Adrenal gland (tissue), 12 donors: ENCODE data around the gene MUC6. TPM values are rescaled to one million over a fixed set of nuclear protein-coding genes. Genes with fewer than 3 reads are reported as not detected.
A peak's percentile ranks its signal among the peaks of the same experiment; 100 is the strongest.

Experiments used
- DNase-seq, 7 donors: peaks; one replicate each; pipeline ENCODE4 v3.0.0-alpha.2; 2019 to 2020
- H3K27ac ChIP-seq, 5 donors: fragments of 200-600 bp; sonication (generic) in 4 of 5; 1 replicate in 3 of 5; 2 replicates in 2 of 5; pipeline versions ENCODE4 v1.5.1 to v1.8.0; 2016 to 2020; ENCODE audit warnings: mild to moderate bottlenecking in 1 of 5
- H3K27me3 ChIP-seq: fragments of 200-600 bp; 2 replicates; pipeline ENCODE4 v1.8.0; 2021
- H3K36me3 ChIP-seq, 2 donors: fragments of 200-600 bp; replicated peaks in 1 of 2; 1 replicate in 1 of 2; 2 replicates in 1 of 2; pipeline versions ENCODE4 v1.5.1 to v1.8.0; 2018 to 2022
- H3K4me1 ChIP-seq, 2 donors: fragments of 200-600 bp; replicated peaks in 1 of 2; 1 replicate in 1 of 2; 2 replicates in 1 of 2; pipeline versions ENCODE4 v1.5.1 to v1.8.0; 2018 to 2021
- H3K4me3 ChIP-seq, 4 donors: fragments of 200-600 bp; sonication (generic) in 3 of 4; one replicate each; pipeline ENCODE4 v1.5.1; 2016 to 2018
- H3K9me3 ChIP-seq, 3 donors: fragments of 200-600 bp; sonication (generic) in 1 of 3; replicated peaks in 1 of 3; 1 replicate in 2 of 3; 2 replicates in 1 of 3; pipeline versions ENCODE4 v1.5.1 to v1.8.0; 2016 to 2021
- CTCF ChIP-seq, 6 experiments: fragments of 450-650 bp in 4 of 6; fragments of 200-600 bp in 2 of 6; sonication (generic) in 1 of 6; IDR thresholded peaks; 1 replicate in 5 of 6; 2 replicates in 1 of 6; pipeline versions ENCODE4 v1.5.1 to v1.8.0; 2016 to 2021; ENCODE audit warnings: antibody characterized with exemption in 6 of 6, mild to moderate bottlenecking in 2 of 6, moderate library complexity in 1 of 6
- POLR2A ChIP-seq, 2 donors: fragments of 450-650 bp; IDR thresholded peaks; one replicate each; pipeline ENCODE4 v1.6.1; 2017; ENCODE audit warnings: antibody characterized with exemption in 2 of 2, mild to moderate bottlenecking in 2 of 2, moderate library complexity in 1 of 2
- WGBS, 4 donors: extraction: QIAGEN DNeasy Blood & Tissue Kit in 2 of 4; methylation state at CpG; one replicate each; pipeline versions ENCODE4 v1.1.5 to v1.1.7; 2013 to 2017; 5-methylcytosine and 5-hydroxymethylcytosine counted together
- intact Hi-C, 2 donors: fragments of 100-400 bp; cut with DNase I; formaldehyde crosslinking; loops; one replicate each; pipeline versions ENCODE4 v1.14.1 to v1.15.0; 2022 to 2023
- polyA plus RNA-seq, 3 donors: library from polyadenylated mRNA; stranded (reverse); fragments of 200-250 nt in 2 of 3; fragments of 350-450 nt in 1 of 3; fragmentation: Illumina TruSeq in 1 of 3; extraction: RNeasy Lipid Tissue Mini Kit (QIAGEN cat#74804) in 1 of 3; gene quantifications; one replicate each; pipeline ENCODE4 v1.2.3, GENCODE V29; 2013 to 2014
- total RNA-seq, 9 donors: library from RNA; depleted of rRNA in 4 of 9; stranded (reverse); fragments of >200 nt in 4 of 9; fragments of 120-200 nt in 1 of 9; fragmentation: NEBNext Ultra II Directional in 1 of 9; extraction: Animal tissue kit (Norgen Biotek cat#: 25700) in 1 of 9; gene quantifications; one replicate each; pipeline versions ENCODE4 v1.1.0 to v1.2.4, GENCODE V29; 2013 to 2023
- donor health status: healthy with polysubstance abuse.
- donor health status: Bipolar disorder and iron deficiency.
- donor health status: DM: yes; HTN: yes; CAD: no.
- donor health status: DM: no; HTN: no; CAD: no.
- donor health status: DM: no; HTN: no; CAD: no.
- donor health status: DM: yes; HTN: yes; CAD: no.

Gene MUC6
- total and polyA plus RNA-seq, 12 donors = under 0.01 to 0.72 (median 0.04) TPM; not detected in 7

- no peak for TF ChIP-seq POLR2A (IDR thresholded peaks at IDR 0.05)
- TF ChIP-seq CTCF (IDR thresholded peaks at IDR 0.05) = no peak
These were observed 31.4 kb upstream of the MUC6 start for GRCh38 chr11:1067812-1068496.

GRCh38 chr11:1064167-1064566, 27.6 kb upstream of the MUC6 start:
- intact Hi-C loops = no loop called here
- Histone ChIP-seq H3K27me3 (no peaks in the 10 kb centered on the region), H3K27ac (no peak overlapping the region), H3K36me3 (no peaks in the 10 kb centered on the region), H3K9me3 (no peaks in the 10 kb centered on the region), H3K4me3 (no peak overlapping the region), H3K4me1 (no peaks in the 10 kb centered on the region)
- no peak for TF ChIP-seq CTCF (IDR thresholded peaks at IDR 0.05)
- TF ChIP-seq POLR2A (IDR thresholded peaks at IDR 0.05) = no peak
- WGBS, 4 donors = 28 to 69% (median 57%) methylated on average over 3 of the region's 3 CpGs
- no peak for DNase-seq

More at GRCh38 chr11:1067812-1068496, 31.4 kb upstream of the MUC6 start:
- intact Hi-C loops = no loop called here
- Histone ChIP-seq H3K4me1 (peaks cover 0 to under 1% of the 10 kb centered on the region in 2 donors), H3K9me3 (no peaks in the 10 kb centered on the region), H3K27me3 (no peaks in the 10 kb centered on the region), H3K27ac (no peak overlapping the region), H3K36me3 (no peaks in the 10 kb centered on the region), H3K4me3 (no peak overlapping the region)
- 78 to 88% (median 85%) methylated on average over 8 of the region's 8 CpGs for WGBS, 4 donors
- no peak for DNase-seq

GRCh38 chr11:1062075-1062820, 25.7 kb upstream of the MUC6 start:
- Histone ChIP-seq H3K4me3 (no peak overlapping the region), H3K36me3 (no peaks in the 10 kb centered on the region), H3K27ac (no peak overlapping the region), H3K4me1 (no peaks in the 10 kb centered on the region), H3K27me3 (no peaks in the 10 kb centered on the region), H3K9me3 (no peaks in the 10 kb centered on the region)
- no peak for DNase-seq
- WGBS, 4 donors = 57 to 81% (median 76%) methylated on average over 9 of the region's 9 CpGs
- intact Hi-C loops = no loop called here
- TF ChIP-seq CTCF (IDR thresholded peaks at IDR 0.05) (no peak), POLR2A (IDR thresholded peaks at IDR 0.05) (no peak)

GRCh38 chr11:1060852-1061616, 24.5 kb upstream of the MUC6 start:
- TF ChIP-seq CTCF (IDR thresholded peaks at IDR 0.05) = no peak
- no peak for TF ChIP-seq POLR2A (IDR thresholded peaks at IDR 0.05)
- Histone ChIP-seq H3K9me3 (no peaks in the 10 kb centered on the region), H3K36me3 (no peaks in the 10 kb centered on the region), H3K4me1 (no peaks in the 10 kb centered on the region), H3K27me3 (no peaks in the 10 kb centered on the region), H3K27ac (no peak overlapping the region), H3K4me3 (no peak overlapping the region)
- 61 to 66% (median 63%) methylated on average over 18 of the region's 18 CpGs for WGBS, 4 donors
- intact Hi-C loops = no loop called here
- peak in 5 of 7 donors; percentile 11 to 69 (median 45) for DNase-seq
